HEK293 (cell line): Measurements from ENCODE around the gene MEAF6.

Experiments used
- GLIS2 ChIP-seq: fragments of 450-650 bp; formaldehyde crosslinking; IDR thresholded peaks from 2 replicates; pipeline ENCODE4 v1.5.1; 2016; ENCODE audit warnings: missing biosample characterization, missing genetic modification characterization
- HOXA7 ChIP-seq: sonication (generic); formaldehyde crosslinking; IDR thresholded peaks from 2 replicates; pipeline ENCODE4 v1.8.1; 2022; ENCODE audit warnings: missing genetic modification reagents, borderline replicate concordance
- KLF1 ChIP-seq: fragments of 450-650 bp; formaldehyde crosslinking; IDR thresholded peaks from 2 replicates; pipeline ENCODE4 v1.5.1; 2016; ENCODE audit warnings: missing biosample characterization, missing genetic modification characterization
- KLF7 ChIP-seq: fragments of 450-650 bp; formaldehyde crosslinking; IDR thresholded peaks from 2 replicates; pipeline ENCODE4 v1.5.1; 2016; ENCODE audit warnings: missing biosample characterization, missing genetic modification characterization, borderline replicate concordance
- SALL2 ChIP-seq: fragments of 450-650 bp; formaldehyde crosslinking; IDR thresholded peaks from 2 replicates; pipeline ENCODE4 v1.5.0; 2017; ENCODE audit warnings: missing biosample characterization, mild to moderate bottlenecking, missing genetic modification characterization, borderline replicate concordance
- TRIM28 ChIP-seq: IDR thresholded peaks from 2 replicates; pipeline ENCODE4 v1.6.1; 2011; ENCODE audit warnings: low read length, control low read depth, borderline replicate concordance
- ZBTB1 ChIP-seq: fragments of 450-650 bp; formaldehyde crosslinking; IDR thresholded peaks from 2 replicates; pipeline ENCODE4 v1.5.1; 2016; ENCODE audit warnings: missing biosample characterization, missing genetic modification characterization
- ZBTB20 ChIP-seq: fragments of 450-650 bp; formaldehyde crosslinking; IDR thresholded peaks from 2 replicates; pipeline ENCODE4 v1.5.1; 2016; ENCODE audit warnings: missing biosample characterization, missing genetic modification characterization
- ZBTB48 ChIP-seq: fragments of 450-650 bp; formaldehyde crosslinking; IDR thresholded peaks from 2 replicates; pipeline ENCODE4 v1.5.1; 2016; ENCODE audit warnings: missing biosample characterization, missing genetic modification characterization
- ZEB2 ChIP-seq: fragments of 450-650 bp; formaldehyde crosslinking; IDR thresholded peaks from 2 replicates; pipeline ENCODE4 v1.5.1; 2016; ENCODE audit warnings: missing biosample characterization, missing genetic modification characterization
- ZNF121 ChIP-seq: fragments of 450-650 bp; formaldehyde crosslinking; IDR thresholded peaks from 2 replicates; pipeline ENCODE4 v1.5.1; 2016; ENCODE audit warnings: missing biosample characterization, missing genetic modification characterization
- ZNF146 ChIP-seq: fragments of 450-650 bp; formaldehyde crosslinking; IDR thresholded peaks from 2 replicates; pipeline ENCODE4 v1.5.1; 2016; ENCODE audit warnings: missing biosample characterization, missing genetic modification characterization
- ZNF16 ChIP-seq: fragments of 450-650 bp; formaldehyde crosslinking; IDR thresholded peaks from 2 replicates; pipeline ENCODE4 v1.5.1; 2016; ENCODE audit warnings: low read depth, missing biosample characterization, missing genetic modification characterization
- ZNF169 ChIP-seq: fragments of 450-650 bp; formaldehyde crosslinking; IDR thresholded peaks from 2 replicates; pipeline ENCODE4 v1.5.1; 2016; ENCODE audit warnings: missing biosample characterization, missing genetic modification characterization
- ZNF239 ChIP-seq: fragments of 450-650 bp; formaldehyde crosslinking; IDR thresholded peaks from 2 replicates; pipeline ENCODE4 v1.5.1; 2016; ENCODE audit warnings: missing biosample characterization, missing genetic modification characterization
- ZNF274 ChIP-seq, 2 experiments: fragments of 200-500 bp in 1 of 2; fragments of 450-650 bp in 1 of 2; sonication (Bioruptor generic) in 1 of 2; formaldehyde crosslinking in 1 of 2; IDR thresholded peaks; 2 replicates each; pipeline versions ENCODE4 v1.5.1 to v1.6.1; 2014 to 2016; ENCODE audit warnings: borderline replicate concordance in 1 of 2, inconsistent platforms in 1 of 2, low read length in 1 of 2, missing biosample characterization in 1 of 2, missing genetic modification characterization in 1 of 2
- ZNF324 ChIP-seq: fragments of 450-650 bp; formaldehyde crosslinking; IDR thresholded peaks from 2 replicates; pipeline ENCODE4 v1.5.1; 2016; ENCODE audit warnings: missing biosample characterization, missing genetic modification characterization
- ZNF48 ChIP-seq: fragments of 450-650 bp; formaldehyde crosslinking; IDR thresholded peaks from 2 replicates; pipeline ENCODE4 v1.5.1; 2016; ENCODE audit warnings: missing biosample characterization, missing genetic modification characterization
- ZNF521 ChIP-seq: fragments of 450-650 bp; formaldehyde crosslinking; IDR thresholded peaks from 2 replicates; pipeline ENCODE4 v1.5.1; 2017; ENCODE audit warnings: missing biosample characterization, mild to moderate bottlenecking, missing genetic modification characterization
- ZNF555 ChIP-seq: fragments of 450-650 bp; formaldehyde crosslinking; conservative IDR thresholded peaks from 2 replicates; pipeline ENCODE4 v1.5.1; 2017; ENCODE audit warnings: missing biosample characterization, mild to moderate bottlenecking, missing genetic modification characterization, inconsistent platforms
- ZNF610 ChIP-seq: fragments of 450-650 bp; formaldehyde crosslinking; IDR thresholded peaks from 2 replicates; pipeline ENCODE4 v1.5.1; 2016; ENCODE audit warnings: missing biosample characterization, missing genetic modification characterization, borderline replicate concordance
- ZNF624 ChIP-seq: fragments of 450-650 bp; formaldehyde crosslinking; IDR thresholded peaks from 2 replicates; pipeline ENCODE4 v1.5.1; 2017; ENCODE audit warnings: missing biosample characterization, missing genetic modification characterization
- ZNF677 ChIP-seq: fragments of 450-650 bp; IDR thresholded peaks from 2 replicates; pipeline ENCODE4 v1.5.0; 2018; ENCODE audit warnings: missing biosample characterization, mild to moderate bottlenecking, missing genetic modification characterization, moderate library complexity
- ZSCAN16 ChIP-seq: fragments of 450-650 bp; formaldehyde crosslinking; IDR thresholded peaks from 2 replicates; pipeline ENCODE4 v1.5.1; 2016; ENCODE audit warnings: missing biosample characterization, missing genetic modification characterization
- ZSCAN23 ChIP-seq: fragments of 450-650 bp; formaldehyde crosslinking; IDR thresholded peaks from 2 replicates; pipeline ENCODE4 v1.5.1; 2016; ENCODE audit warnings: missing biosample characterization, missing genetic modification characterization
- ZSCAN30 ChIP-seq: fragments of 450-650 bp; IDR thresholded peaks from 2 replicates; pipeline ENCODE4 v1.5.1; 2018; ENCODE audit warnings: missing biosample characterization, mild to moderate bottlenecking, missing genetic modification characterization, moderate library complexity
- TF ChIP-seq, protein P1 (sequence below): fragments of 450-650 bp; formaldehyde crosslinking; IDR thresholded peaks from 2 replicates; pipeline ENCODE4 v1.5.1; 2016; ENCODE audit warnings: missing biosample characterization, missing genetic modification characterization
- TF ChIP-seq, protein P2 (sequence below): fragments of 450-650 bp; formaldehyde crosslinking; IDR thresholded peaks from 2 replicates; pipeline ENCODE4 v1.5.1; 2016; ENCODE audit warnings: missing biosample characterization, missing genetic modification characterization, borderline replicate concordance
- TF ChIP-seq, protein P3 (sequence below): fragments of 450-650 bp; formaldehyde crosslinking; IDR thresholded peaks from 2 replicates; pipeline ENCODE4 v1.5.1; 2016; ENCODE audit warnings: missing biosample characterization, missing genetic modification characterization
- TF ChIP-seq, protein P4 (sequence below): fragments of 450-650 bp; formaldehyde crosslinking; IDR thresholded peaks from 2 replicates; pipeline ENCODE4 v1.5.1; 2016; ENCODE audit warnings: missing biosample characterization, missing genetic modification characterization, borderline replicate concordance

Gene MEAF6

DNA sequence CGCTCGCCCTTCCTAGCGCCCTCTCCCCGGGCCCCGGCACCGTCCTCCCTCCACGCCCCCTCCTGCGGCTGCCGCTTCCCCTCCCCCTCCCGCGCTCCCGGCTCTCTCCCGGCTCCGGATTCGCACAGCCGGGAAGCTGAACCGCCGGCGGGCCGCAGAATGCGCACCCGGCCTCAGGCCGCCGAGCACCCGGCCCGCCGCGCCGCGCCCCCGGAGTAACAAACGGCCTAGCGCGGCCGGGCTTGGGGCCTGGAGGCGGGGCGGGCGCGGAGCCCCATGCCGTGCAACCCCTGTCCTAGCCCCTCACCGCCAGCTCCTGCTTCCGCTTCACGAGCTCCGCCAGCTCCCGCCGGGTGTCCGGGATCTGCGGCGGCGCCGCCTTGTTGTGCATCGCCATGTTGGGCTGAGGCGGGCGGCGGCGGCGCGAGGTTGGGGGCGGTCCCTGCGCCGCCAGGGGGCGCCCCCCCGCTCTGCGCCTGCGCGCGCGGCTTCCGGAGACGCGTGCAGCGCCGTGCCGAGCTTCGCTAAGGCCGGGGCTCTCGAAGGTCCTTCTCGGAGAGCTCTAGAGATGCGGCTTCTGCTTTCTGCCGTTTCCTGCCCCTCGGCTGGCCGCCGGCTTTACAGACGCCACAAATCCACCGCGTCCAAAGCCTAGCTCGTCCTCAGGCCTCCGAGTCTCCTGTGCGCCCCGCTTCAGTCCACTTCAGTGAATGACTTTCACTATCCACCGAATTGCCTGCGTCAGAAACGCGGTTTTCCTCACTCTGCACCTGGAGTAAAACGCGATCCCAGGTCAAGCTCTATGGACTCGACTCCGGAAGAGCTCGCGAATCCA, at the start of gene MEAF6 (continued):
- TF ChIP-seq KLF7 (no peak; the same call in 1 of the 2 replicates), GLIS2 (tag by site-specific recombination) (no peak; the same call in 1 of the 2 replicates), ZEB2 (tag by site-specific recombination) (peak; percentile 53), ZNF16 (tag by site-specific recombination) (no peak), ZNF48 (no peak), ZNF610 (no peak), ZBTB1 (tag by site-specific recombination) (no peak), ZNF624 (tag by site-specific recombination) (no peak), ZNF555 (no peak), ZNF677 (tag by site-specific recombination) (no peak), ZNF324 (tag by site-specific recombination) (0 out of 2 replicates have a peak, but pooled peaks have one; percentile 44), ZSCAN16 (no peak), ZNF146 (tag by site-specific recombination) (no peak), ZBTB20 (tag by site-specific recombination) (peak; percentile 84), TRIM28 (no peak), HOXA7 (no peak), ZNF521 (tag by site-specific recombination) (no peak), ZSCAN23 (no peak), ZSCAN30 (tag by site-specific recombination) (peak; percentile 59; the same call in 1 of the 2 replicates), ZNF121 (tag by site-specific recombination) (no peak), ZBTB48 (tag by site-specific recombination) (no peak), ZNF169 (no peak), ZNF239 (tag by site-specific recombination) (no peak), SALL2 (tag by site-specific recombination) (no peak), KLF1 (tag by site-specific recombination) (no peak), ZNF274 (IDR thresholded peaks at IDR 0.05; ENCODE audit: low read length) (no peak), ZNF274 (tag by site-specific recombination; IDR thresholded peaks at IDR 0.05; ENCODE audit: borderline replicate concordance) (no peak)
- TF ChIP-seq, protein P1, sequence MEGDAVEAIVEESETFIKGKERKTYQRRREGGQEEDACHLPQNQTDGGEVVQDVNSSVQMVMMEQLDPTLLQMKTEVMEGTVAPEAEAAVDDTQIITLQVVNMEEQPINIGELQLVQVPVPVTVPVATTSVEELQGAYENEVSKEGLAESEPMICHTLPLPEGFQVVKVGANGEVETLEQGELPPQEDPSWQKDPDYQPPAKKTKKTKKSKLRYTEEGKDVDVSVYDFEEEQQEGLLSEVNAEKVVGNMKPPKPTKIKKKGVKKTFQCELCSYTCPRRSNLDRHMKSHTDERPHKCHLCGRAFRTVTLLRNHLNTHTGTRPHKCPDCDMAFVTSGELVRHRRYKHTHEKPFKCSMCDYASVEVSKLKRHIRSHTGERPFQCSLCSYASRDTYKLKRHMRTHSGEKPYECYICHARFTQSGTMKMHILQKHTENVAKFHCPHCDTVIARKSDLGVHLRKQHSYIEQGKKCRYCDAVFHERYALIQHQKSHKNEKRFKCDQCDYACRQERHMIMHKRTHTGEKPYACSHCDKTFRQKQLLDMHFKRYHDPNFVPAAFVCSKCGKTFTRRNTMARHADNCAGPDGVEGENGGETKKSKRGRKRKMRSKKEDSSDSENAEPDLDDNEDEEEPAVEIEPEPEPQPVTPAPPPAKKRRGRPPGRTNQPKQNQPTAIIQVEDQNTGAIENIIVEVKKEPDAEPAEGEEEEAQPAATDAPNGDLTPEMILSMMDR (tag by site-specific recombination), result peak; percentile 45
- TF ChIP-seq, protein P2, sequence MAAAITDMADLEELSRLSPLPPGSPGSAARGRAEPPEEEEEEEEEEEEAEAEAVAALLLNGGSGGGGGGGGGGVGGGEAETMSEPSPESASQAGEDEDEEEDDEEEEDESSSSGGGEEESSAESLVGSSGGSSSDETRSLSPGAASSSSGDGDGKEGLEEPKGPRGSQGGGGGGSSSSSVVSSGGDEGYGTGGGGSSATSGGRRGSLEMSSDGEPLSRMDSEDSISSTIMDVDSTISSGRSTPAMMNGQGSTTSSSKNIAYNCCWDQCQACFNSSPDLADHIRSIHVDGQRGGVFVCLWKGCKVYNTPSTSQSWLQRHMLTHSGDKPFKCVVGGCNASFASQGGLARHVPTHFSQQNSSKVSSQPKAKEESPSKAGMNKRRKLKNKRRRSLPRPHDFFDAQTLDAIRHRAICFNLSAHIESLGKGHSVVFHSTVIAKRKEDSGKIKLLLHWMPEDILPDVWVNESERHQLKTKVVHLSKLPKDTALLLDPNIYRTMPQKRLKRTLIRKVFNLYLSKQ (tag by site-specific recombination), result no peak
- TF ChIP-seq, protein P3, sequence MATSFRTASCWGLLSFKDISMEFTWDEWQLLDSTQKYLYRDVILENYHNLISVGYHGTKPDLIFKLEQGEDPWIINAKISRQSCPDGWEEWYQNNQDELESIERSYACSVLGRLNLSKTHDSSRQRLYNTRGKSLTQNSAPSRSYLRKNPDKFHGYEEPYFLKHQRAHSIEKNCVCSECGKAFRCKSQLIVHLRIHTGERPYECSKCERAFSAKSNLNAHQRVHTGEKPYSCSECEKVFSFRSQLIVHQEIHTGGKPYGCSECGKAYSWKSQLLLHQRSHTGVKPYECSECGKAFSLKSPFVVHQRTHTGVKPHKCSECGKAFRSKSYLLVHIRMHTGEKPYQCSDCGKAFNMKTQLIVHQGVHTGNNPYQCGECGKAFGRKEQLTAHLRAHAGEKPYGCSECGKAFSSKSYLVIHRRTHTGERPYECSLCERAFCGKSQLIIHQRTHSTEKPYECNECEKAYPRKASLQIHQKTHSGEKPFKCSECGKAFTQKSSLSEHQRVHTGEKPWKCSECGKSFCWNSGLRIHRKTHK (tag by site-specific recombination), result no peak
- TF ChIP-seq, protein P4, sequence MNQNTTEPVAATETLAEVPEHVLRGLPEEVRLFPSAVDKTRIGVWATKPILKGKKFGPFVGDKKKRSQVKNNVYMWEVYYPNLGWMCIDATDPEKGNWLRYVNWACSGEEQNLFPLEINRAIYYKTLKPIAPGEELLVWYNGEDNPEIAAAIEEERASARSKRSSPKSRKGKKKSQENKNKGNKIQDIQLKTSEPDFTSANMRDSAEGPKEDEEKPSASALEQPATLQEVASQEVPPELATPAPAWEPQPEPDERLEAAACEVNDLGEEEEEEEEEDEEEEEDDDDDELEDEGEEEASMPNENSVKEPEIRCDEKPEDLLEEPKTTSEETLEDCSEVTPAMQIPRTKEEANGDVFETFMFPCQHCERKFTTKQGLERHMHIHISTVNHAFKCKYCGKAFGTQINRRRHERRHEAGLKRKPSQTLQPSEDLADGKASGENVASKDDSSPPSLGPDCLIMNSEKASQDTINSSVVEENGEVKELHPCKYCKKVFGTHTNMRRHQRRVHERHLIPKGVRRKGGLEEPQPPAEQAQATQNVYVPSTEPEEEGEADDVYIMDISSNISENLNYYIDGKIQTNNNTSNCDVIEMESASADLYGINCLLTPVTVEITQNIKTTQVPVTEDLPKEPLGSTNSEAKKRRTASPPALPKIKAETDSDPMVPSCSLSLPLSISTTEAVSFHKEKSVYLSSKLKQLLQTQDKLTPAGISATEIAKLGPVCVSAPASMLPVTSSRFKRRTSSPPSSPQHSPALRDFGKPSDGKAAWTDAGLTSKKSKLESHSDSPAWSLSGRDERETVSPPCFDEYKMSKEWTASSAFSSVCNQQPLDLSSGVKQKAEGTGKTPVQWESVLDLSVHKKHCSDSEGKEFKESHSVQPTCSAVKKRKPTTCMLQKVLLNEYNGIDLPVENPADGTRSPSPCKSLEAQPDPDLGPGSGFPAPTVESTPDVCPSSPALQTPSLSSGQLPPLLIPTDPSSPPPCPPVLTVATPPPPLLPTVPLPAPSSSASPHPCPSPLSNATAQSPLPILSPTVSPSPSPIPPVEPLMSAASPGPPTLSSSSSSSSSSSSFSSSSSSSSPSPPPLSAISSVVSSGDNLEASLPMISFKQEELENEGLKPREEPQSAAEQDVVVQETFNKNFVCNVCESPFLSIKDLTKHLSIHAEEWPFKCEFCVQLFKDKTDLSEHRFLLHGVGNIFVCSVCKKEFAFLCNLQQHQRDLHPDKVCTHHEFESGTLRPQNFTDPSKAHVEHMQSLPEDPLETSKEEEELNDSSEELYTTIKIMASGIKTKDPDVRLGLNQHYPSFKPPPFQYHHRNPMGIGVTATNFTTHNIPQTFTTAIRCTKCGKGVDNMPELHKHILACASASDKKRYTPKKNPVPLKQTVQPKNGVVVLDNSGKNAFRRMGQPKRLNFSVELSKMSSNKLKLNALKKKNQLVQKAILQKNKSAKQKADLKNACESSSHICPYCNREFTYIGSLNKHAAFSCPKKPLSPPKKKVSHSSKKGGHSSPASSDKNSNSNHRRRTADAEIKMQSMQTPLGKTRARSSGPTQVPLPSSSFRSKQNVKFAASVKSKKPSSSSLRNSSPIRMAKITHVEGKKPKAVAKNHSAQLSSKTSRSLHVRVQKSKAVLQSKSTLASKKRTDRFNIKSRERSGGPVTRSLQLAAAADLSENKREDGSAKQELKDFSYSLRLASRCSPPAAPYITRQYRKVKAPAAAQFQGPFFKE (tag by site-specific recombination), result no peak
